OCI-LY3 (cell line): Measurements from ENCODE around the gene DYRK1A.

Experiments used
- CTCF ChIP-seq: fragments of 200-600, 300-600 bp; sonication (generic); IDR thresholded peaks from 2 replicates; pipeline ENCODE4 v1.5.1; 2014; ENCODE audit warnings: antibody characterized with exemption, low read length, low read depth
- EZH2phosphoT487 ChIP-seq: fragments of 200-600 bp; shearing (Covaris generic); IDR thresholded peaks from 2 replicates; pipeline ENCODE4 v1.6.1; 2018; ENCODE audit warnings: antibody characterized with exemption, mixed run types, low read depth

- TF ChIP-seq CTCF (no peak), EZH2phosphoT487 (no peak)
Observed at GRCh38 chr21:37396855-37397254, 30.3 kb downstream of the DYRK1A start.
